Germinal center (tissue), 1 donor: Measurements from ENCODE around the gene JCHAIN.

Source experiments
- DNase-seq: peaks from one replicate; pipeline ENCODE4 v3.0.0; 2012; ENCODE audit warnings: mixed read lengths, low spot score

JCHAIN gene

DNA sequence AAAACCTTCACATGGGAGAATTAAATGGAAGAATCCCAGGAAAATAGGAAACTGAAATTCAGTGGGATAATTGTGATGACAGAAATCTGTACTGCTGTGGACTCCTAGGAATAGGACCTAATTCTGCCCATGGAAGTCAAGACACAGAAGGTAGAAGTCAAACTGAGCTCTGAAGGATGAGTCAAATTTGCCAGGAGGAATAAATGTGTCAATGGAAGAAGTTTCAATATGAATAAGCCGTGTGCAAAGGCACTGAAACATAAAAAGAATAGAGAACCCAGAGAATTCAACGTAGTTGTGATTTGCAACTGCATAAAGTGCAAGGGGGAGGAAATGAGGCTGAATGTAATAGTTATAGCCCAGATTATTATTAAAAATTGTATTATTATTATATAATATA lies 26.1 kb downstream of the JCHAIN start:
- DNase-seq = no peak

DNA sequence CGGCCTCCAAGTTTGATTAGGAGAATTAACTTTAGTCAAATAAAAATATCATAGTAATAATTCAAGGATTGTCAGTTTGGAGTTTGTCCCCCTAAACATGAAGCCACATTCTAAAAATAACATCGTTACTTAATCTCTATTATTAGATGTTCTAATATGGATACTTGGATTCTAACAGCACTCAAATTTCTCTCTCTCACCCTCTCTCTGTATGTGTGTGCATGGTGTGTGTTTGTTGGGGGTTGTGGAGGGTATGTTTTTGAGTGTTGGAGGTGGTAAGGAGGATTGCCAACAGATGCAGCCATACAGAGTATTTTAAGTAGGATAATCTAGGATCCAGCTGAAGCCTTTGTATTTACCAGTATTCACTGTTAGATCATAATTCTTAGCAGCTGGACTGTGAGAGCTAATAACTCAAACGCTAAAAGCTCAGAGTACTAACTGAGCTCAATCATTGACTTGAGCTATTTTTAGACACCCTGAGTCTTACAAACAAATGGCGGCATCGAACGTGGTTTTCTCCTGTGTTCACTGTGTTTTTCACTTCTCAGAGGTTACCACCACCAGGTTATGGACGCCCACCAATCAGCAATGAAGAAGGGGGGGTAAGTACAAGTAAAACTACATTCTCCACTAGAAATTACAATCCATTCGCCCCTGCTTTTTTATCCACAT lies 28.9 kb downstream of the JCHAIN start:
- DNase-seq = no peak

DNA sequence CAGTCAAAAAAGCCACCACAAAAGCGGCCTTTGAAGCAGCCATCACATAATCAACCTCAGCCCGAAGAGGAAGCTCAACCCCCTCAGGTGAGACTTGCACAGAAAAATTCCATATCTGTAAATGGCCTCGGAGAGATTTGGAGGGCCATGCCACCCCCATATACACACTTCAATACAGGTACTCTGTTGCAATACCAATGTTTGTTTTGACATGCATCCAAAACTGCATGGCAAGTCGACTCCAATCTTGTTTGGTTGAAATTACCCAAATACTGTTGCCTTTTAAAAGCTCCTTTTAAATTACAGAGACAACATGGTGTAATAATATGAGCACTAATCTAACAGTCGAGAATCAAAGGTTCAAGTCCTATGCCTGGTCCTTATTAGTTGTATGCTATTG lies 31.8 kb downstream of the JCHAIN start:
- DNase-seq = no peak

DNA sequence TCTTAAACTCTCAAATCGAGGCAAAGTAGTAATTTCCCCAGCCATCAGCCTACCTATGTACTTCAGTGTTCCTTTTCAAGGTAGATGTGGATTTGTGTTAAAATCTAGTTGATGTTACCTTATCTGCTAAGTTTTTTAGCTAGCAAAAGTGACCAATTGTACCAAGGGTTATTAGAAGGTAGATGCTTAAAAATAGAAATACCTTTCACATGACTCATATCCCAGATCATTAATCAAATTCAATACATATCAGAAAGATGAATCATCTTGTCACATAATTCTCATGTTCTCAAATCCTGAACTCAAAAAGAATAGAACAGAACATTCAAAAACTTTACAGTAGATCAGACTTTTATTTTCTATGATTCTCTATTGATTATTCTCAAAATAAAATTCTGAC lies 34.3 kb downstream of the JCHAIN start:
- DNase-seq = no peak

DNA sequence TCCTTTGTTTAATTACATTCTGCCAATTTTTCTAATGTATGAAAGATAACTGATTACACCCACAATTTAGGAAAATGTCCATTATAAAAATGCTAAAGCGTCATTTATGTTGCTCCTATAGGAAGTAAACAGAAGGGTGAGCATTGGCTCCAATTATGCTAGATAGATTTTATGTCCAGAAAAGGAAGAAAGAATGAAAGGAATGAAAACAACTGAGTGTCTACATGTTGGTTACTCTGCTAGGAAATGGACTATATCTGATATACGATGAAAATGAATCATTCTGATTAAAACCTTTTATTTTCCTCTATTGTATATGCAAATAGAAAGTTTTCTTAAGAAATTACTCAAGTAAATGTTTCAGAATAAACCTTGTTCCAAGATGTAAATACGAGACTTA lies 36.1 kb downstream of the JCHAIN start:
- DNase-seq = no peak

DNA sequence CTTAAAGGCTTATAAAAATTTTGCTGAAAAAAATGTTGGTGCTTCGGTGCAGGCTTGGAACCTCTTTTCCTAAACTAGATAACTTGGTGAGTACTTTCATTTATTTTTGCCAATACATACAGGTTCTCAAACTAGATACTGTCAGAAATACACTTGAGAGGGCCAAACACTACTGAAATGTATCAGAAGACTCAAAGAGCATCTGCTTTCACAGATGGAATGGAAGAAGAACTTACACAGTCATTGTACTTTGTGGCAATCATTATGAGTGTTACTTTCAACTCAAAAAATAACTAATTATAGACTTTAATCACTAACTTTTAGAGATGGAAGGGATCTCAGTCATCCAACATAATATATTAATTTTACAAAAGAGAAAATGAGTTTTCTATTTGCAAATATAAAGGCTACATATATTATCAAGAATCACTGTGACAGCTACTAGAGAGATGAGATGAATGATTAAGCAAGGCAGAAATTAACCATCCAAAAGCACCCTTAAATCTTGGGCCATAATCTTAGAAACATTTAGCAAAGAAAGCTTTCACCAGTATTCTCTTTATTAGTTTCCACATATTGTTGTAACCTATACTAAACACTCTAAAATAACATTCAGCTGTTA lies 36.7 kb downstream of the JCHAIN start:
- no peak for DNase-seq

DNA sequence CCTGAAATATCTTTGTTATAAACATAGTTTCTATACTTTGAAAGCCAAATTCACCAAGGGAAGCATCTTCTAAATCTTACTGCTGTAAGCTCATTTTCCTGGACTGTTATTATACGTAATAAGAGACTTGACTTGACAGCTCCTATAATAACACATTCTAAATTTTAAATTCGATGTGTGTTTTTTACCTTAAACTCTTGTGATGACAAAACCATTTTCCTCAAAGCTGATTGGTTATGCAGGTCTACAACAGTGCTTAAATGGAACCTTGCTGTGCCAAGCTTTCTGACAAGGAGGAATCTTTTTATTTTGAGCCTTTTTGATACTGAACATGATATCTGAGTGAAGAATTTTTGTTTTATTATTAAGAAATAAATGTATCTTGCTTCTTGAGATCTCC lies 37.9 kb downstream of the JCHAIN start, which contains the start of gene ENAM:
TSS of gene ENAM (plus strand) at position 301 of the 400 bp plus-strand sequence. CDS start 757 bp downstream, outside the sequence.
- DNase-seq = no peak

DNA sequence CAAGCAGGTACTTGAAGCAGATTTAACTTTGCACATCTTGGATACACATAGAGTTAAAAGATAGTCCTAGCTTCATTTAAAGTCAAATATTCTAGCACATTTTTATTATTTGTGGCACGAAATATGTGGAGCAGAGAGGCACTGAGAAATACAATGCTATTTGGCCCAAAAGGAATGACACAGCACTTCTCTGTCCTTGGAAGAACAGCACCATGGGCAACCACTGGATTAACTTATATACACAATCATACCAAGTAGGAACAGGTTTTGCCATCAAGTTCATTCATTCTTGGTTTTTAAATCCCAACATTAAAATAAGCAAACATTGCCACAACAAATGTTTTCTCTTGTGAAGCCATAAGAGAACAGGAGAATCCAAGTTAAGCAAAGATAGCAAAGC lies 38.7 kb downstream of the JCHAIN start:
- DNase-seq = no peak

DNA sequence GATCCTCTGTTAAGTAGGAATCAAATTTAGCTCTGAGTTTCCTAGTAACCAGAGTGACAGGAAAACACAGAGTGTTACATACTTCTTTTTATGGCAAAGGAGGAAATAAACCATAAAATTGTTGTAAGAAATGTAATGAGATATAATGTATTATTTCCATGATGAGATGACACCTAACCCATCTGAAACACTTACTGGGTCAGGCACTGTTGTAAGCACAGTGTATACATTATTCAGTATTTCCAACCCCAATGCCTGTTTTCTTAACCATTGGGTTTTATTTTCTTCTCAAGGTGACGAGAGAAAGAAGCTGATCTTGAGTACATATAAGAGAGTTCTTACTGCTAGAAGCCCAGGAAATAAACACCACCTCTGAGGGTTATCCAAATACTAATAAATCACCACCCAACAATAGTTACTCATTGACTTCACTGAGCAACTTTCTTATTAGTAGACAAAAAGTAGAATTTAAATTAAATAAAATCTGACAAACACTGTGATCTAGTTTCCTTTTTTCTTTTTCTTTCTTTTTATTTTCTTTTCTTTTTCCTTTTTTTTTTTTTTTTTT lies 42.0 kb downstream of the JCHAIN start:
- DNase-seq = no peak

DNA sequence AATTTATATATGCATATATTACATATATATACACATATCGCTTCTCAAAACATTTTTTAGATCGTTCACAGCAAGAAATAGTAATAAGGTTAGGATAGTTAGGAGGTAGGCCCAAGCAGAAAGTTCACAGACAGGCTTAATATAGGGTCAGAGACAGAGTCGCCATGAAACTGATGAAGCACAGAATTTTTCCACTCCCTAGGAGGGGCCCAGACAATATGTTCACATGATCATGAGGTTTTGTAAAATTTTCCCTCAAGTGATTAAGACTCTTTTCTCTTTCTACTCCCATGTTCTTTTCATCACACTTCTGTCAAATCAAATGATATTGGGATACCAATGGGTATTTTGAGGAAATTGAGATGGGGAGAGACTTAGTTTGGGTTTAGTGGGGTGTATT lies 43.0 kb downstream of the JCHAIN start:
- no peak for DNase-seq

DNA sequence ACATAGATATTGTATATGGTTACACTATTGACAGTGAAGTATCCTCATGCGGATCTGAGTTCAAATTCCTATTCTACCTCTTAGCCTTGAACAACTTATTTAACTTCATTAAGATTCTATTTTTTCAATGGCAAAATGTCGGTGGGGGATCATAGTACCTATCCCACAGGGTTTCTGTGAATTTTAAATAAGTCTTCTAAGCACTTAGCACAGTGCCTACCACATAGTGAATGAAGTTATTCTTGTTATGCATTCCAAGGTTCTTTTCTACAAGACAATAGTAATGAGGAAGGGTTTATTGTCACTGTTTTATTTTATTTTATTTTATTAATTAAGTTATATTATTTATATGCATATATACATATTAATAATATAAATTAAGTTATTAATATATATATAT lies 46.5 kb downstream of the JCHAIN start:
- DNase-seq = no peak

DNA sequence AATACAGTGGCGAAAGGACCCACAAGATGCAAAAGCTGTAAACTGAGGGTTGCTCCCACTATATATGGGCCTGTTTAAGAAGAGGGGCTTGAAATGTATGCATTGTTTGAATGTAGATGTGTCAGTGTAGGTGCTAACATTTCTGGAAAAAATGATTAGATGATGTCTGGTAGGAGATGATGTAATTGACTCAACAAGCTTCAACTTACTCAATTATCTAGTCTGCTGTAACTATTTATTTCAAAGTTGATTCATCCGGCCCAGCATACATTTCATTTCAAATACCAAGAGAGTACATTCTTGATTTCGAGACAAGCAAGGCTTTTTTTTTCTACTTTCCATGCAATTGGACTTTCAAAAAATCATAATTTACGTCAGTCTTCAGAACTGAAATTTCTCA lies 47.0 kb downstream of the JCHAIN start:
- DNase-seq = no peak

DNA sequence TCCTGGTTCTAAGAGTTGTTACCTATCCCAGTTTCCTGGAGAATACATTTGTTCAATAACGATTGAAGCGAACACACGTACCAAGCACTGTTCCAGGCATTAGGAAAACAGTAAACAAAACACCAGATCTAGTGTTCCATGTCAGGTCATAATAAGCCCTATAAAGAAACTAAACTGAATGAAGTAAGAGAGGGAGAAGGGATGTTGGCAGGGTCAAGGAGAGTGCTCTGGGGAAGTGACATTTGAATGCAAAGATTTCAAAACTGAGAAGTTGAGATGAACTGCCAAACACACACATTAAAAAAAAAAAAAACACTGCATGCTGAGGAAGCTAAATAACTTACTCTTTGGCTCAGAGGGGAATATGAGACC lies 52.1 kb downstream of the JCHAIN start:
- DNase-seq = no peak

DNA sequence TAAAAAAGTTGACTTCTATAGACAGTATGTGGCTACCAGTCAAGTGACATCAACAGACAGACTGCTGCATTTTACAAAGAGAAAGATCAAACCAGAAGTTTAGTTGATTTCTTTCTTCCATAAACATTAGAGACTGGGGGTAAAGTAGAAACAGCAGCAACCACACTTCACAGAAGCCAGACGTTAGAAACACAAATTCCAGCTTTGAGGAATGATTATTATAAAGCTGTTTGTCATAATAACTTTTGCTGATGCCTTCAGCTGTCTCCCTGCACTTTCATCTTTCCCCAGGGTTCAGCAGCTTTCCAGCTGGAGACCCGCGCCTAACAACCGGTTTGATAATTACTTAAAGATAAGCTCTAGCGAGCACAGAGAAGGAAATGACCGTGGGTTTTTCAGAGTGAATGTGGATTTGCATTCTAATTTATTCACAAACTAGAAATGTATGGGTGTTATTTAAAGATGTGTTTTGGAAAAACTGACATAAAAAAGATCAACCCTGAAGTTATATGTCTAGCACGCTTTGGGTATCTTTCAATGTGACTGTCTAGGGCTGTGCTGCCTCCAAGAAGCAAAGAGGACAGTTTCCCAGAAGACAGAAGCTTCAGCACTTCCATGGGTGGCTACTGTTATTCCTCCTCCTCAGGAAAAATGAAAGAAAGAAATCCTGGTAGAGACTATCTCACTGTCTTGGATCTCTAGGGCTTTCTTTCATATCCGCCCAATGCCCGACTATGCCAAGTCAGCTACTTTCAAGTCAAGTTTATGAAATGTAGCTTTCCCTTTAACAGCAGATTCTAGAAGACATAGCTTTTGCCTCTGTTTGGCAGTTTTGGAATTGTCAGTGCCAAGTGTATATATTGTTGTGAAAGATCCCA lies 52.8 kb downstream of the JCHAIN start:
- peak; percentile 8 for DNase-seq

DNA sequence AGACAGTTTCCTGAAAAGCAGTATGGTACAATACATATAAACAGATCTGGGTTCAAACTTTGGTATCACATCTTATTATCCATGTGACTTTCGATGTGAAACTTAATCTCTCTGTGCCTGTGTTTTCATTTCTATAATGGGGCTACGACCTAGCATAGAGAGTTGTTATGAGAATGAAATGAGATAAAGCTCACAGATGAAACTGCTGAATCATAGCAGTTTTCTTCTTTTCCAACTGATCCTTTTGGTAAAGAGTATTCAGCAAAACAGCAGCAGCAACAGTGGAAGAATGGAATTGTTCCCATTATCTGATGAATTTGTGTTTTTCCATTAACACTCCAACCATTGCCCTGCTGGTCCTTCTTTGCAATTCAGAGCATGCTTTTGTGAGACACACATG lies 58.0 kb downstream of the JCHAIN start:
- no peak for DNase-seq

DNA sequence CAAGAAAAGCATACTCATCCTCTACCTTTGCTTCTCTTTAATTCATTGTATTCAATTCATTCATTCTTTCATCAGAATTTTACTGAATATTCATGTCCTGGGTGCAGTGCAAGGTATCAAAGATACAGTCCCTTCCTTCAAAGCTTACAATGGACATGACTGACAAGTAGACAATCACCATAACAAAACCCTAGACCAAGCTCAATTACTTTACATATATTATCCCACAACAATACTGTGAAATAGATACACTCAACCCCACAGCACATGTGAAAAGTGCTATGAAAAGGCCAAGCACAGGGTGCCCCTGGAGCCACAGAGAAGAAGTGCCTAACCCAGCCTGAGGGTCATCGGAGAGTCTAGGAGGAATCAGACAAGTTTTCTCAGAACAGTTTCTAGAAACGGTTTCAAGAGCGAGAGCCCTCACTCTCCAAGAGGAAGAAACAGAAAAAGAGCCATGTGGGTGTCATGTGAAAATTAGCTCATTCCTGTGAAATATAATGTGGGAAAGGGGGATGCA lies 58.9 kb downstream of the JCHAIN start:
- DNase-seq = no peak

DNA sequence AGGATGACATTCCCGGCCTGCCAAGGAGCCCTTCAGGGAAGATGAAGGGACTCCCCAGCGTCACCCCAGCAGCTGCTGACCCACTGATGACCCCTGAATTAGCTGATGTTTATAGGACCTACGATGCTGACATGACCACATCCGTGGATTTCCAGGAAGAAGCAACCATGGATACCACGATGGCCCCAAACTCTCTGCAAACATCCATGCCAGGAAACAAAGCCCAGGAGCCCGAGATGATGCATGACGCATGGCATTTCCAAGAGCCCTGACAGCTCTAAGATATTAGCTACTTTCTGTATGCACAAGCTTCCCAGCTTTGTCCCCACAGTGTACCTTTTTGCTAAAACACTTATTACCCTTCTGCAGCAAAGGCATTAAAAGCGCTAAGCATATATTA lies 59.8 kb downstream of the JCHAIN start:
- no peak for DNase-seq
